ENCODE results near the gene RBBP8.
A peak's percentile ranks its signal among the peaks of the same experiment; 100 is the strongest.

The RBBP8 gene

GRCh38 chr18:22988208-22988607, 55.1 kb downstream of the RBBP8 start:
- Mint-ChIP-seq H3K4me3 (no peak overlapping the region), H3K4me1 (no peaks in the 10 kb centered on the region), H3K27ac (no peak overlapping the region), H3K9me3 (no peaks in the 10 kb centered on the region), H3K27me3 (no peaks in the 10 kb centered on the region), H3K36me3 (peaks cover 17% of the 10 kb centered on the region)
- DNase-seq (ENCODE audit: low spot score in 2 of 2) (no peak), ATAC-seq (ENCODE audit: low read depth) (peak; percentile 42)

GRCh38 chr18:22998344-22998743, 65.2 kb downstream of the RBBP8 start:
- Mint-ChIP-seq H3K27ac (no peak overlapping the region), H3K9me3 (no peaks in the 10 kb centered on the region), H3K4me1 (no peaks in the 10 kb centered on the region), H3K4me3 (no peak overlapping the region), H3K36me3 (peaks cover 20% of the 10 kb centered on the region), H3K27me3 (no peaks in the 10 kb centered on the region)
- ATAC-seq (ENCODE audit: low read depth) (no peak), DNase-seq (ENCODE audit: low spot score in 2 of 2) (no peak)

- Mint-ChIP-seq H3K4me1 (no peaks in the 10 kb centered on the region), H3K36me3 (peaks cover 20% of the 10 kb centered on the region), H3K27me3 (no peaks in the 10 kb centered on the region), H3K4me3 (no peak overlapping the region), H3K27ac (peak overlapping the region; percentile 60), H3K9me3 (no peaks in the 10 kb centered on the region)
- ATAC-seq (ENCODE audit: low read depth): no peak
- no peak for DNase-seq (ENCODE audit: low spot score in 2 of 2)
These were observed 66.1 kb downstream of the RBBP8 start for GRCh38 chr18:22999212-22999611.

GRCh38 chr18:22999647-23000046, 66.5 kb downstream of the RBBP8 start:
- Mint-ChIP-seq H3K4me1 (no peaks in the 10 kb centered on the region), H3K27me3 (no peaks in the 10 kb centered on the region), H3K27ac (no peak overlapping the region), H3K36me3 (peaks cover 21% of the 10 kb centered on the region), H3K4me3 (no peak overlapping the region), H3K9me3 (no peaks in the 10 kb centered on the region)
- DNase-seq (ENCODE audit: low spot score in 2 of 2): no peak
- no peak for ATAC-seq (ENCODE audit: low read depth)

- Mint-ChIP-seq H3K36me3 (peaks cover 10% of the 10 kb centered on the region), H3K9me3 (no peaks in the 10 kb centered on the region), H3K27ac (no peak overlapping the region), H3K4me3 (no peak overlapping the region), H3K27me3 (no peaks in the 10 kb centered on the region), H3K4me1 (no peaks in the 10 kb centered on the region)
- DNase-seq (ENCODE audit: low spot score in 2 of 2): no peak
- ATAC-seq (ENCODE audit: low read depth): no peak
These were observed 70.2 kb downstream of the RBBP8 start for GRCh38 chr18:23003289-23003688.

GRCh38 chr18:23012249-23012648, 79.1 kb downstream of the RBBP8 start:
- Mint-ChIP-seq H3K27me3 (no peaks in the 10 kb centered on the region), H3K36me3 (peaks cover 6% of the 10 kb centered on the region), H3K4me3 (no peak overlapping the region), H3K9me3 (no peaks in the 10 kb centered on the region), H3K4me1 (no peaks in the 10 kb centered on the region), H3K27ac (no peak overlapping the region)
- ATAC-seq (ENCODE audit: low read depth) (no peak), DNase-seq (ENCODE audit: low spot score in 2 of 2) (no peak)

GRCh38 chr18:23020555-23021294, 87.6 kb downstream of the RBBP8 start:
- H3K9me3 Mint-ChIP-seq: no peaks in the 10 kb centered on the region
- ATAC-seq (ENCODE audit: low read depth) (no peak), DNase-seq (ENCODE audit: low spot score in 2 of 2) (no peak)
- peaks cover 5% of the 10 kb centered on the region for H3K4me1 Mint-ChIP-seq
- H3K27ac Mint-ChIP-seq: peak overlapping the region; percentile 33
- H3K27me3 Mint-ChIP-seq: no peaks in the 10 kb centered on the region
- H3K36me3 Mint-ChIP-seq: peaks cover 12% of the 10 kb centered on the region
- H3K4me3 Mint-ChIP-seq: no peak overlapping the region

GRCh38 chr18:23021623-23022022, 88.5 kb downstream of the RBBP8 start:
- peaks cover 5% of the 10 kb centered on the region for H3K4me1 Mint-ChIP-seq
- H3K27ac Mint-ChIP-seq: no peak overlapping the region
- peaks cover 15% of the 10 kb centered on the region for H3K36me3 Mint-ChIP-seq
- no peaks in the 10 kb centered on the region for H3K9me3 Mint-ChIP-seq
- no peak for DNase-seq (ENCODE audit: low spot score in 2 of 2)
- H3K4me3 Mint-ChIP-seq: no peak overlapping the region
- no peak for ATAC-seq (ENCODE audit: low read depth)
- H3K27me3 Mint-ChIP-seq: no peaks in the 10 kb centered on the region

- Mint-ChIP-seq H3K27me3 (no peaks in the 10 kb centered on the region), H3K27ac (no peak overlapping the region), H3K36me3 (peaks cover 3% of the 10 kb centered on the region), H3K9me3 (no peaks in the 10 kb centered on the region), H3K4me3 (no peak overlapping the region), H3K4me1 (no peaks in the 10 kb centered on the region)
- ATAC-seq (ENCODE audit: low read depth) (no peak), DNase-seq (ENCODE audit: low spot score in 2 of 2) (no peak)
These were observed 99.0 kb downstream of the RBBP8 start for GRCh38 chr18:23032030-23032582.

- no peak for ATAC-seq (ENCODE audit: low read depth)
- Mint-ChIP-seq H3K27me3 (peaks cover 3% of the 10 kb centered on the region), H3K9me3 (no peaks in the 10 kb centered on the region), H3K4me3 (no peak overlapping the region), H3K36me3 (peaks cover 1% of the 10 kb centered on the region), H3K27ac (peak overlapping the region; percentile 24), H3K4me1 (no peaks in the 10 kb centered on the region)
- DNase-seq (ENCODE audit: low spot score in 2 of 2): no peak
These were observed 99.9 kb downstream of the RBBP8 start for GRCh38 chr18:23033056-23033455.

GRCh38 chr18:23036660-23037201, 103.6 kb downstream of the RBBP8 start:
- Mint-ChIP-seq H3K4me1 (no peaks in the 10 kb centered on the region), H3K27ac (no peak overlapping the region), H3K36me3 (no peaks in the 10 kb centered on the region), H3K27me3 (peaks cover 5% of the 10 kb centered on the region), H3K9me3 (peaks cover 1% of the 10 kb centered on the region), H3K4me3 (no peak overlapping the region)
- no peak for ATAC-seq (ENCODE audit: low read depth)
- no peak for DNase-seq (ENCODE audit: low spot score in 2 of 2)

GRCh38 chr18:23037646-23038045, 104.5 kb downstream of the RBBP8 start:
- no peak for ATAC-seq (ENCODE audit: low read depth)
- Mint-ChIP-seq H3K27ac (no peak overlapping the region), H3K36me3 (no peaks in the 10 kb centered on the region), H3K9me3 (peaks cover 1% of the 10 kb centered on the region), H3K4me3 (no peak overlapping the region), H3K4me1 (no peaks in the 10 kb centered on the region), H3K27me3 (peaks cover 5% of the 10 kb centered on the region)
- DNase-seq (ENCODE audit: low spot score in 2 of 2): no peak

GRCh38 chr18:23038712-23039111, 105.6 kb downstream of the RBBP8 start:
- Mint-ChIP-seq H3K27ac (no peak overlapping the region), H3K27me3 (peaks cover 8% of the 10 kb centered on the region), H3K9me3 (peaks cover 1% of the 10 kb centered on the region), H3K4me3 (no peak overlapping the region), H3K4me1 (no peaks in the 10 kb centered on the region), H3K36me3 (no peaks in the 10 kb centered on the region)
- ATAC-seq (ENCODE audit: low read depth) (no peak), DNase-seq (ENCODE audit: low spot score in 2 of 2) (no peak)

- DNase-seq (ENCODE audit: low spot score in 2 of 2): no peak
- ATAC-seq (ENCODE audit: low read depth): no peak
- H3K27ac Mint-ChIP-seq: no peak overlapping the region
- H3K4me1 Mint-ChIP-seq: no peaks in the 10 kb centered on the region
- H3K27me3 Mint-ChIP-seq: peaks cover 8% of the 10 kb centered on the region
- H3K9me3 Mint-ChIP-seq: peaks cover 1% of the 10 kb centered on the region
- no peak overlapping the region for H3K4me3 Mint-ChIP-seq
- no peaks in the 10 kb centered on the region for H3K36me3 Mint-ChIP-seq
These were observed 109.0 kb downstream of the RBBP8 start for GRCh38 chr18:23042133-23042532.
